Activated CD8-positive, alpha-beta memory T cell treated with anti-CD3 and anti-CD28 coated beads for 4 hours (primary cell): ENCODE measurements around the gene ADCY5.

Experiments used
- DNase-seq, 2 donors: peaks; one replicate each; pipeline ENCODE4 v3.0.0-alpha.2; 2020; ENCODE audit warnings: low read depth in 2 of 2

ADCY5 gene

DNA sequence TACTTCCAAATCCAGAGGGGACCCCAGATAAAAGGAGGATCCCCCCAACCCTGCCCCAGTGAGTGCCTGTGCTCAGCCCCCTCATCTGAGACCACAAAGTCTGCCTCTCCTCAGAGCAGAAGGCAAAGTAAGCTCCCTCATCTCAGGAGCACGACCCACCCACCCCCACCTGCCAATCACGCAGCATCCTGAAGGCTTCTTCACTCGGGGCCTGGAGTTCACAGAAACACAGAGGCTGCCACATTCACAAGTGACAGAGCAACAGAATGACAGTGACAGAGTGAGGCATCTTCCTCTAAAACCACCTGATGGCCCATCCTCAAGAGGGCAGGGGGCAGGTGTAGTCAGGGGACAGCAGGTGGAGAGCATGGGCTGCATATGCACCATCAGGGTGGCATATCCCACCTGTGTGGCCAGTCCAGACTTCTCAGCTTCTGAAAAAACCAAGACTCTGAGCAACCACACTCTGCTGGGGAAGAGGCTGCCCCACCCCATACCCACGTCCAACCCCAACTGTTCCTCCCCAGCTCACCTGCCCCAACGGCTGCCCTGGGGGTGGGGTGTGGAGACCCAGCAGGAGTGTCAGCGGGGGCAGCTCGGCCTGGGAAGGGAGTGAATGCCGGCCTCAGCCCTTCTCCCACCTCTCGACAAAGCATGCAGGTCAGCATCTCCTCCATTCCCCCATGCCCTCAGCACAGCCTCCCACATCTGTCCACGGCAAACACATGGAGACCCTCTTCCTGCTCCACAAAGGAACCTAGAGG, 19.3 kb downstream of the ADCY5 start:
- no peak for DNase-seq

DNA sequence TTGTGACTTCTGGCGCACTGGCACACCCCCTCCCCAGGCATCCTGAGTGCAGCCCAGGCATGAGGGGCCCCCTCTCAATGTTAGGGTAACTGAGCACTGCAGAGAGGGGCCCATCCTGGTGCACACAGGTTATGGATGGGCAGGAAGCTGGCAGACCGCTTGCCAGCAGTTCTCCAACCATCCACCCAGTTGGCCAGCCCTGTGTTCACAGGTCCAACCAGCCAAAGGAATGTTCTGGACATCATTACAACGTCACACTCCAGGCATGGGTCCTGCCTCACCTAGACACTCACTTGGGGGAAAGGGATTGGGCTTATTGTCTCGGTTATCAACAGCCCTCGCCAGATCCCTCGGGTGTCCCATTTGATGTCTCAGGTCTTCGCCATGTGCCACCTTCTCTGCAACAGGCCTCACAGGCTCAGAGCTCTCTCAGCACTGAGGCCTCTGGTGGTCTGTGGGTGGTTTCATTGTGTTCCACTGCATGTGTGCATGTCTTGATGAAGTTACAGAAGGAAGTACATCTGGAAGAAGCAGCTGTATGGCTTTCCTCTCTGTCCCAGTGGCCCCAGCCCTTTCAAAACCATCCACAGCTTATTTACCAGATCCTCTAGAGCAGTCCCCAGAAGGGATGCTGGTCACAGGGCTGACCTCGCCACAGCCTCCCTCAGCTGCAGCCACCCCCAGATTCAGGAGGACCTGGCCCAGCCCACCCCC, 23.7 kb downstream of the ADCY5 start:
- DNase-seq, result no peak

DNA sequence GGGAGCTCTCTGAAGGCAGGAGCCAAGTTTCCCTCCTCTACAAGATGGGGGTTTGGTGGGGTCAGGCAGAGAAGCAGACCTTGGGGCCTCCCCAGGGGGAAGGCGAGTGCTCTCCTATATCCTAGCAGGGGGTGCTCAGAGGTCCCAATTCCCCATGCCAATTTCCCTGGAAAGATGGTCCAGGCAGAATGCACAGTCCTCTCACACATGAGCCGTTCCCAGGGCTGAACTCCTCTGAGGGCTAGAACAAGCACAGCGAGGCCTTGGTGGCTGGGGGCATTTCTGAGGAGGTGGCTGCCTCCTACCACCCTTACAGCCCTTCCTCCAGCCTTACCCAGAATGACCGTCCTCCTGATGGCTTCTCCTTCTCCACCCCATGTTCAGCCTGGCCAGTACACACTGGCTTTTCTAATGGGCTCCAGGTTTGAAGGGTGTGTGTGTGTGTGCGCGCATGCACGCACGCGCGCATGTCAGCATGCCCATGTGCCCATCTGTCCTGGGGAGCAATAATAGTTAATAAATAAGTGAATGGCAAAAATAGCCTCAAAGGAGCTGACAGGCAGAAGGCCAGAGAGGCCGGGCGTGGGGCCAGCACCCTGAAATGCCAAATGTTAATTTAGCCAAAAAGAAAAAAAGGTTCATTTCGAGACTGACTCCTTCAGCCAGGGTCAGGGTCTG, 24.4 kb downstream of the ADCY5 start:
- no peak for DNase-seq

DNA sequence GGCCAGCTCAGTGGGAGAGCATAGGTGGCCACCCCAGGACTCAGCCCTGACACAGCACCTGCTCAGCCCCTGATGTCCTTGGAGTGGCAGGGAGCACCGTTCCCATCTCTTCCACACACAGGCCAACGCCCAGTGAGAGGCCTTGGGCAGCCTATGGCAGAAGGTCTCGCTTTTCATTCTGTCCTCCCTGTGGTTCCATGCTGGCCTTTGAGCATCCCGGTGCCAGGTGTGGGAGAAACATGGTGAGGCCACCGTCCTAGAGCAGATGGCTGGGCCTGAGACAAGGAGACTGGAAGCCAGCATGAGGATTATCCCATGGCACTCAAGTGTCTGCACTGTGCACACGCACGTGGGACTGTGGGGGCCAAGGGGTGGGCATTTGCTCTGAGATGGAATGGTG, 25.1 kb downstream of the ADCY5 start:
- DNase-seq, result no peak

DNA sequence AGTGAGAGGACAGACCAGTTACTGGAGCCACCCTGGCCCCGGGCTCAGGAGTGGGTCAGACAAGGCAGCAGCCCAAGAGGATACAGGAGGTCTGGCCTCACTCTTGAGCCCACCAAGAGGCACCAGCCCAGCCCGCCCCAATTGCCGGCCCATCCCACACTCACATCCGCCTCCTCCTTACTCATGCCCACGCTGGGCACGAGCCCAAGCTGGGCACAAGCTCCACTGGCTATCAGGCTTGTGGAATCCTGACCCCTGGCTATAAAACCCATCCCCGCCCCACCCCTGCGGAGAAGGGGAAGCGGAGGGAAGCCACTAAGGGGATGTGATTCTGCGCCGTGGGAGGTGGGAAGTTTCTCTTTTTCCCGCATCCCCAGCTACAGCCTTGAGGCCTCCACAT, 25.9 kb downstream of the ADCY5 start:
- no peak for DNase-seq

DNA sequence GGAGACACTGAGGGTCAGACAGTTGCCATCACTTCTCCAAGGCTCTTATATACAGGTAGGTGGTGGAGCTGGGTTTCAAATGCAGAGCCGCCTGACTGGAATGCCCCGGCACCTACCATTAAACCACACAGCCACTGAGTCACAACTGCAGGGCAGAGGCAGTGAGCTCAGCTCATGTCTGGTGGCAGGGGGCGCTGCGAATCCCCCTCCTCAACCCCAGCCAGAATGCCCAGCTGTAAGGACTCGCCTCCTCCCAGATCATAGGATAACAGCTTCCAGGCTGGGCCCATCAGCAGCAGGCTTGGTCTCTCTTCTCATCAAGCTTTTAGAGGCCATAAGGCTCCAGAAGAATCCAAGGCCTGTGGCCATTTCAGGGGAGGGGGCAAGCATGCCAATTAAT, 26.4 kb downstream of the ADCY5 start:
- DNase-seq, result no peak

DNA sequence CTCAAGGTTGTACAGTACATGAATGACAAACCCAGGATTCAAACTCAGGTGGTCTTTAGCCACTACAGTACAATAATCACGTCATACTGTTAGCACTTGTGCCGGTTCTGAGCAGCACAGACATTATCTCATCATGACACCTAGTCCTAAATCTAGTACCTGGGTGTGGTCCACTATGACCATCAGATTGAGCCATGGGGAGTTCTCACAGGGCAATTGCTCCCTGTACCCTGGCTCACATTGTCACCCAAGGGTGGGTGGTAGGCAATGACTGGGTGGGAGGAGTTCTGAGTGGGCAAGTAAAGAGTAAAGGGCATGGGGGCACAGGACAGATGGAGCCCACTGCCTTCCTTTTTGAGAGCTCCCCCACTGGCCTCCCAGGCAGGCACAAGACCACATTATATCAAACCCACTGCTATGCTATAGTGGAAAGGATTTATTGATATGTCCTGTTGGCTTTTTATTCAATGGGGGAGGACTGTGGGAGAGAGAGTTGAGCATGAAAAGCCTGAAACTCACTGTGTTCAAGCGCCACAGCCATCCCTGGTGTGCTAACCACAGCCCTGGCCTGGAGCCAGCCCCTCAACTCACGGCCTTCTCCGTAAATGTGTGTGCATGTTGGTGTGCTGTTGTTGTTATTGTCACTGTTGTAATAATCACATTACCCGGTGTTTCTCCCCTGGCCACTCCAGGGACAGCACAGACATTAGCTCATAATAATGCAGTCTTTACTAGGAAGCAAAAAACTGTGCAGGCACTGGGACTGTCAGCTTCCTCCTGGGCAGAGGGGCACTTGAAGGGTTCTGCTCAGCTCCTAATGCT, 27.3 kb downstream of the ADCY5 start:
- no peak for DNase-seq

DNA sequence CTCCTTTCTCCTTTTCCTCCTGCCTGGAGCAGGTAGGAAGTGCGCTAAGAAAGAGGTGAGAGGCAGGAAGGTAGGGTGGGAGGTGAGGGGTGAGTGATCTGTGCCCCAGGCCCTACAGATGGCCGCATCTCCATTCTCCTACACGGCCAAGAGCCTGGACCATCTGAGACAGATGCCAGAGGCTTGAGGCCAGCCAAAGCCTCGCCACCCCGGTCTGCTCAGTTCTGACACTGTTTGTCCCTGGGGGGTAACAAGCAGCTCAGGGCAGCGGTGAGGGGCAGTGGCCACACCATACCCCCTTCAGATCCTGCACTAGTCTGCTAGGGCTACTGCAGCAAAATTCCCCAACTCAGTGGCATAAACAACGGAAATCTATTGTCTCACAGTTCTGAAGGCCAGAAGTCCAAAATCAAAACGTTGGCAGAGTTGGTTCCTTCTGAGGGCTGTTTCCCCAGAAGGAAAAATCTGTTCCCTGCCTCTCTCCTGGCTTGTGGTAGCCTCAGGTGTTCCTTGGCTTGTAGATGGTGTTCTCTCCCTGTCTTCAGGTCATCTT, 28.4 kb downstream of the ADCY5 start:
- DNase-seq, result no peak

DNA sequence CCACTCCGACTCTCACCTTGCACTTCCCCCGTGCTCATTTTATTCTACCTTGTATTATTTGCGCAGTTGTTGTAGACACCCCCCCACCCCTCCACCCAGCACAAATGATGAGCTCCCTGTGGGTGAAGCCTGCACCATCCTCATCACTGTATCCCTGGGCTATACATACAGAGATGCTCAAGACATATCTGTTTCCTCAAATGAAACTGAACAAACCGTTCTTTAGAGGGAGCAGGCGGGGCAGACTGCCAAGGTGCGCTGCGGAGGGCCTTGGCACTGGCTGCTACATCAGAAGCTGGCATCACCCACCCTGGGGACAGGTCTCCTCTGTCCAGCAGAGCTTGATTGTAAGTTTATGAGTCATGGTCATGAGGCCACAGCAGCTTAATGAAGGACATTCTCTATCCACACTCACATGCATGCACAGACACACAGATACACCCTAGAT, 29.0 kb downstream of the ADCY5 start:
- DNase-seq, result no peak

DNA sequence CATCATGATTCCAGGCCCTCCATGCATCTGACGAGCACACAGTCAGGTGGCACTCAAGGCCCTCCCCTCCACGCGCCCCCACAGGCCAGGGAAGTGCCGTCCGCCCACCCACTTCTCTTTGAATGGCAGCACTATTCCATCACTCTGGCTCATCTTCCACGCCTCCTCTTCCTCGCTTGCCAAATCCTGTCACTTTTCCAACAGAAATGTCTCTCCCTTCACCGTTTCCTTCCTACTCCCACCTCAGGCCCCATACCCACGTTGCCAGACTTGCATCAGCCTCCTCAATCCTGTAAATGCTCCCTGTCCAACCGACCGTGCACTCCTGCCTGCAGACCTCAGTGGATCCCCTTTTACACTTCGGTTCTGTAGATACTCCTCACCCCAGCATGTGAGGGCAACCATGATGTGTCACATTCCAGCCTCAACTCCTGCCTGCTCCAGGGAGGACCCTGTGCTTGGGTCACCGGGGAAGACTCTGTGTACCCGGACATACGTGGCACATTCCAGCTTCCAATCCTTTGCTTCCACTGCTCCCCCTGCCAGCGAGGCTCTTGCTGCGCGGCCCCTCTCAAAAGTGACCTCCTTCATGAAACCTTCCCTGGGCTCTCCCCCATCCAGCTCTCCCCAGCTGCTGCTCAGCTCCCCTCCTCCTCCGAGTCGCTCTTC, 29.6 kb downstream of the ADCY5 start:
- DNase-seq, result no peak

DNA sequence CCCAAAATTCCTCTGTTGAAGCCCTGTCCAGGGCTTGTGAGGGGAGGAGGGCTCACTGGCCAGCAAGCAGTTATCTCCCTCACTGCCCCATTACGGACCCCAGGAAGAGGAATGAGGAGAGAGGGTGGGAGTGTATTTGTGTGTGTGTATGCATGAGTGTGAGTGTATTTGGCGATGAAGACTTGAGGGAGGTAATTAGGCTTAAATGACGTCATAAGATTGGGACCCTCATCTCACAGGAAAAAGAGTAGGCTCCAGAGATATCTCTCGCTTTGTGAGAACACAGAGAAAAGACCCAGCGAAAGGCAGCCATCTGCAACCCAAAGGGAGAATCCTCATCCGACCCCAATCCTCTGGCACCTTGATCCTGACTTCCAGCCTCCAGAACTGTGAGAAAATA, 32.2 kb downstream of the ADCY5 start:
- no peak for DNase-seq

DNA sequence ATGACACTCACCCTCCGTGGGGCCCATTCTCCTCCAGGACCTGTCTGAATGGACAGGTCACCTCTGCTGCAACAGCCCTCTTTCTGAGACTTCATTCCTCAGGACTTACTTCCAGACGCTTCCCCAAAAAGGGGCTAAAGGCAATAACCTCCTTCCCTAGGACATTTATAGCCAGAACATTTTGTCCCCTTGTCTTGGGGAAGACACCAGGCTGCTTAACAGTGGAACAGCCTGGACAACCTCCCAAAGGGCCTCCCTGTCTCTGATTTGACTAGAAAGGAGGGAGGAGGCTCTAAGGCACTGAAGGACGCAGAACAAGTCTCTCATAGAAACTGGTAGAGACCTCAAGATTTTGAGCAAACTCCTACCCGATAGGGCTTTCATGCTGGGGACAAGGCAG, 32.7 kb downstream of the ADCY5 start:
- no peak for DNase-seq

DNA sequence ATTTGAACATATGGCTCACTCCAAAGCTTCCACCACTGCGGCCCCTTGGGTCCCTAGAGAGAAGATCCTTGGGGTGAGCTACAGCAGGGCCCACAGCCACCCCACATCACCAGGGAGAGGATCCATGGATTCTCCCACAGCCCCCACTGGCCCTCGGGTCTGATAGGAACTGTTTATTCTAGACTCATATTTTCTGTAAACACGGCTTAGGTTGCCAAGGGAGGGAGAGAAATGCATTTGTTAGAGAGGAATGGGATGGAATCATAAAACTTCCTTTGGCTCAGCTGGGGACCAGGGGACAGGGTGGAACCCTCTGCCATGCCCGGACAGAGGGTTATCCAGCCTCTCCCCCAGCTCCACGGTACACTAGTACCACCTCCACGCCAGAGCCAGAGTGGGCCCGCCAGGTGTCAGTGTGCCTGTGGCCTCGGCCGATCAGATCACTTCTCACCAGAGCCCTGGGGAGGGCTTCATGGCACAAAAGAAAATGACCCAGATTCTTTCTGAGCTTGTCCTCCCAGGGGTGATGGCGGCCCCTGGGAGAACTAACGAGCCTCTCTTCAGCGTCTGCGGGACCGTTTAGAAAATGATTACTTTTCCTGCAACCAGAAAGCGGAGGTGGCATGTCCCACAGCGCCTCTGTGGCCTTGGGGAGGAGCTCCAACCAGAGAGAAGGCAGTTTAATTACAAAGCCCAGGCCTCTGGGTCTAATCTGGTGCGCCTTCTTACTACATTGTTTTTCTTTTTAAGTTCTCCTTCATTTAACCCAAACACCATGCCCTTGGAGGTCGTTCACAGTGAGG, 33.7 kb downstream of the ADCY5 start:
- DNase-seq, result no peak

DNA sequence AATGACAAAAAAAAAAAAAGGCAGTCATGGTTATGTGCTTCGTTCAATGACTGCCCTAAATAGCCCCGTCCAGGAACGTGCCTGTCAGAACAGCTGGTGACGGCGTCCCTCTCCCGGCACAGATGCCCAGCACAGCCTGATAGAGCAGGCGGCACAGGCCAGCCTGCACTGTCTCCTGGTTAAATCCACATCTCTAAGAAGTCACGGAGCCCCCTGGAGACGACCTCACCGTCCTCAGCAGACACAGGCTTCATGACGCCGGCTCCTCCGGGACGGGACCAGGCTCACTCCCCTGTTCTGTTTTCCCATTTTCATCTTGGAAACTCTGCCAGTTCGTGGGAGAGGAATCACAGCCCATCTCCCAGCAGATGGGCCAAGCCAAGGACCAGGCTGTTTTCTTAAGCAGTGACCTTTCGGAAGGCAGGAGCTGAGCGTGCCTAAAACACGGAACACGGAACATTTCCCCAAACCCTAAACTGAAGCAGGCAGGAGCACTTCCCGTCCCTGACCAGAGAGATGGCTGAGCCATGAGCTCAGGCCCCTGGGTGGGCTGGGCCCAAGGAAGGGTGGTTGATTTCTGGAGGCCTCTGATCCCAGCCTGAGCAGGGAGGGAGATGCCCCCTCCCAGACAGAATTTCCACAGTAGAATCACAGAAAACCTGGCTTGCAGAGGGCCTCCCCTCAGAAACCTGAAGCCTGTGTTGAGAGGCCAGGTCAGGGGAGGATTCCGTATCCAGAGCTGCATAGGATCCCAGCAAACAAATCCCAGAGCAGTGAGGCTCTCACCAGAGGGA, 35.9 kb downstream of the ADCY5 start:
- DNase-seq, result no peak

DNA sequence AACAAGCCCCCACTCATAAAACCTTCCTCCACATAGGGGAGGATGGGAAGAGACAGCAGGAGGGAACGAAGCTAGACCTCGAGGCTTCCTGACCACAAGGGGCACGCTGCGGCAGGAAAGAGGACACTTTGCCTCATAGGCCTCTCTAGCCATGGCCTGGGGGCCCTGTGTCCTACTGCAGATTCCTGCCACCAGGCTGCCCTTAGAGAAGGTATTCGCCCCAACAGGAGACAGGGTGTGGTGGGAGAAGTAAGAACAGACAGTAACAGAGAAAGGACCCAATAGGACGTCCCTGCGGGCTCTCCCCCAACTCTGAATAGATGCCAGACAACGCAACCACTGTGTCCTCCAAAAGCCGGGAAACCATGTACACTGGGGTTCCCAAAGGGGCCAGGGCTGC, 36.8 kb downstream of the ADCY5 start:
- no peak for DNase-seq

DNA sequence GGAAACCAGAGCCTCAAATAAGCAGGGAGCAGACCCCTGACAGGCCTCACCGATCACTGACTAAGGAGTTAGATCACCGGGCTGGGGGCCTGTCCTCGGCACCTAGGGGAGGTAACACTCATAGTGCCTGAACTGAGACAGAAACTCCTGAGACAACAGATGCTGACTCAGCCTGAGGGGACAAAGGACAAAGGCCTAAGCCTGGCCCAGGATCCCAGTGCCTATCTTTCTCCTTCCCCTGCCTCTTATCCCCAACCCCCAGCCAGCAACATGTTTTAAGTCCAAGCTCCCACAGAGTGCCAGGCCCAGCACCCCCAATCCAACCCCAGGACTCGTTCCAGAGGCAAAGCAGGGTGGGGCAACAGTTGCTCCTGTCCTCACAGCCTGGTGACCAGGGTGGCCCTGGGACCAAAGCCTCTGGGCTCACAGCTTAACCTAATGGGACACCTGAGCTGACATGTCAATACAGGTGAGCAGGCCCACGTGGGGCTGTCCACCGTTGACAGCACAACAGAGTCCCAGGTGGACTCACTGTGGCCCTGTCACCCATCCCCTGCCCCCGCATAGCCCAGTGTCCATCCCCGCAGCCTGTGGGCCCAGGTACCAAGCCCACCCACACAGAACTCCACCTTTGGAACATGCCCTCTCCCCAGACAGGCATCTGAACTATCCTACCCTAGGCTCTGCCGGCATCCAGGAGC, 37.4 kb downstream of the ADCY5 start:
- no peak for DNase-seq

DNA sequence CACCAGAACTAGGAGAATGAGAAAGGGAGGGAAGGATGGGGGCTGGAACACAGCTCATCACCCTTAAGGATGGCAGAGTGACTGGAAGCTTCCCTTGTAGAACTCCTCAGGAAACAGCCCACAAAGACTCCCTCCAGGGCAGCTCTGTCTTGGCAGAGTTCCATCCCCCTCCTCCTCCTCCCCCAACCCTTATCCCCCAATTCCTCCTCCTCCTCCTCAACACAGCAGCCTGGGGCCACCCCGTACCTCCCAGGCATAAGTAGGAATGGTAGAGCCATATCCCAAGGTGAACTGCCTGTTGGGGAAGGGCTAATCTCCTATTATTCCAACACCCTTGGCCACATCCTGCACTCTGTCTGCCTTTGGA, 38.8 kb downstream of the ADCY5 start:
- DNase-seq, result no peak

DNA sequence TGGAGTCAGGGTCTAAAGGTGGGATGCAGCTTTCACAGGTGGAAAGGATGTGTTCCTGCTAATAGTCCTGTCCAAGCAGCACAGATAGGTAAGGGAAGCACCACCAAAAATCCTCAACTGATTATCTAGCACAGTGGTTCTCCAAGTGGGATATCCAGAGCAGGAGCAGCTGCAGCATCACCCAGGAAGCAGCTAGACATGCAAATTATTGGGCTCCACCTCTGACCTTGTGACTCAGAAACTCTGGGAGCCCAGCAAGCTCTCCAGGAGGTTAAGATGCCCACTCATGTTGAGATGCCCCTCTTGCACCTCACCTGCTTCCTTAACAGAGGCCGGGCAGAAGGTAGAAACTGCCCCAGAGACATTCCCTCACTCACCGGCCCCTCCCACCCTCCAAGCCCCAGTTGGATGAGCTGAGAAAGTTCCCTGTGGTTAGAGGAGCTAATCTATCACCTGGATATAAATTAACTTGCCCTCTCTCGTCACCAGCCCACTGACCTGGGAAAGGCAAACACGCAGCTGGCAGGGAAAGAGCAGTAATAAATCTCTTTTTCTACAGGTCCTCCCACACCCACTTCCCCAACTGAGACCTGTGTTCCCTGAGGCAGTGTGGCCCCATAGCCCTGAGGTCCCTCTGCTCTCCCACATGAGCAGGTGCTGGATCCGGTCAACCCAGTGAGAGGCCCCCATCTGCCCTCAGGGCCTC, 39.3 kb downstream of the ADCY5 start:
- DNase-seq, result no peak
